DMS79 treated with DMSO at 0.1 percent for 48 hours (cell line): ENCODE results near the gene RNF135.
"Not testable (repeated sequence)": the region's sequence is repeated elsewhere in the genome, so short reads cannot be mapped to it uniquely, and the experiment has no call there.

Source experiments
- DNase-seq: peaks from one replicate; lab custom pipeline; 2025; lab: John Stamatoyannopoulos, UW

The RNF135 gene, protein sequence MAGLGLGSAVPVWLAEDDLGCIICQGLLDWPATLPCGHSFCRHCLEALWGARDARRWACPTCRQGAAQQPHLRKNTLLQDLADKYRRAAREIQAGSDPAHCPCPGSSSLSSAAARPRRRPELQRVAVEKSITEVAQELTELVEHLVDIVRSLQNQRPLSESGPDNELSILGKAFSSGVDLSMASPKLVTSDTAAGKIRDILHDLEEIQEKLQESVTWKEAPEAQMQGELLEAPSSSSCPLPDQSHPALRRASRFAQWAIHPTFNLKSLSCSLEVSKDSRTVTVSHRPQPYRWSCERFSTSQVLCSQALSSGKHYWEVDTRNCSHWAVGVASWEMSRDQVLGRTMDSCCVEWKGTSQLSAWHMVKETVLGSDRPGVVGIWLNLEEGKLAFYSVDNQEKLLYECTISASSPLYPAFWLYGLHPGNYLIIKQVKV

DNA sequence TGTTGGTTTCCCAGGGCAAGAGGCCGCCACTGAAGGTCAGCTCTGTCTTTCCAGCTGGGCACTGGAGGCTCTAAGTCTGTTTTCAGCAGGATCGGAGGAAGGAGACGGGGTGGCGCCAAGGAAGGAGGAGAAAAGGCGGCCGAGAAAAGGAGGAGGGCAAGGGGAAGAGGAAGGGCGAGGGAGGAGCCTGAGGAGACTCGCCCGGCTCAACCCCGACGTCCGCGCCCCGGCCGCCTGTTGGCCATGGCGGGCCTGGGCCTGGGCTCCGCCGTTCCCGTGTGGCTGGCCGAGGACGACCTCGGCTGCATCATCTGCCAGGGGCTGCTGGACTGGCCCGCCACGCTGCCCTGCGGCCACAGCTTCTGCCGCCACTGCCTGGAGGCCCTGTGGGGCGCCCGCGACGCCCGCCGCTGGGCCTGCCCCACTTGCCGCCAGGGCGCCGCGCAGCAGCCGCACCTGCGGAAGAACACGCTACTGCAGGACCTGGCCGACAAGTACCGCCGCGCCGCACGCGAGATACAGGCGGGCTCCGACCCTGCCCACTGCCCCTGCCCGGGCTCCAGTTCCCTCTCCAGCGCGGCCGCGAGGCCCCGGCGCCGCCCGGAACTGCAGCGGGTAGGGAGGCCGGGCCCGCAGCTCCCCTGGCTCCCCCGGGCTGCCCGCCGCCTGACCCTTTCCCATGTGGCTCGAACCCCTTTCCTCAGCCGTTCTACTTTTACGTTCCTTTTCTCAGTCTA is at the start of gene RNF135:
TSS of gene RNF135 (plus strand) at position 209 of the 737 bp plus-strand sequence. CDS start at position 244, 35 bp downstream.
- peak; percentile 87 for DNase-seq

DNA sequence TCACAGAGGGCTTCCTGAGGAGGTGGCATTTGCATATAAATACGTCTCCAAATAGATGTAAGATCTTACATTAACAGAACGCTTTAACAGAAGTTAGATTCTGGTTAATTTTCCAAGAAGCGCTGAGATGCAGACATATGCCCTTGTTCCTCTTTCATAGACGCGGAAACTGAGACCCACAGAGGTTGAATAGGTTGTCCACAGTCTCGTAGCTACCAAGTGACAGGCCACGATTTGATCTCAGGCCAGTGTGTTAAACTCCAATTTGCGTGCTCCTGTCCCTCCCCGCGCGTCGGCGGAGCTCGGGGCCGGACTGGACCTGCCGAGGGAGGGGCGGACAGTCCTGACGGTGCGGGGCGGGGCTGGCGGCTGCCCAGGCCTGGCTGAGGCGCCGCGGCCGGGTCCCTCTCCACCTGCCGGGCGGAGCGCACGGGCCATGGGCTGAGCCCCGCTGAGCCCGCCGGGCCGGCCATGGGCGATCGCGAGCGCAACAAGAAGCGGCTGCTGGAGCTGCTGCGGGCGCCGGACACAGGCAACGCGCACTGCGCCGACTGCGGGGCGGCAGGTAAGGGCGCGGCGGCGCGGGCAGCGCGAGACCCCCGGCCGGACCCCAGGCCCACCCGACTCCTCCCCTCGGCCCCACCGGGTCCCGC is 49.2 kb upstream of the RNF135 start, which contains the start of gene ADAP2:
TSS of gene ADAP2 (plus strand) at position 402 of the 653 bp plus-strand sequence. CDS start at position 472, 70 bp downstream.
- DNase-seq, result no peak

DNA sequence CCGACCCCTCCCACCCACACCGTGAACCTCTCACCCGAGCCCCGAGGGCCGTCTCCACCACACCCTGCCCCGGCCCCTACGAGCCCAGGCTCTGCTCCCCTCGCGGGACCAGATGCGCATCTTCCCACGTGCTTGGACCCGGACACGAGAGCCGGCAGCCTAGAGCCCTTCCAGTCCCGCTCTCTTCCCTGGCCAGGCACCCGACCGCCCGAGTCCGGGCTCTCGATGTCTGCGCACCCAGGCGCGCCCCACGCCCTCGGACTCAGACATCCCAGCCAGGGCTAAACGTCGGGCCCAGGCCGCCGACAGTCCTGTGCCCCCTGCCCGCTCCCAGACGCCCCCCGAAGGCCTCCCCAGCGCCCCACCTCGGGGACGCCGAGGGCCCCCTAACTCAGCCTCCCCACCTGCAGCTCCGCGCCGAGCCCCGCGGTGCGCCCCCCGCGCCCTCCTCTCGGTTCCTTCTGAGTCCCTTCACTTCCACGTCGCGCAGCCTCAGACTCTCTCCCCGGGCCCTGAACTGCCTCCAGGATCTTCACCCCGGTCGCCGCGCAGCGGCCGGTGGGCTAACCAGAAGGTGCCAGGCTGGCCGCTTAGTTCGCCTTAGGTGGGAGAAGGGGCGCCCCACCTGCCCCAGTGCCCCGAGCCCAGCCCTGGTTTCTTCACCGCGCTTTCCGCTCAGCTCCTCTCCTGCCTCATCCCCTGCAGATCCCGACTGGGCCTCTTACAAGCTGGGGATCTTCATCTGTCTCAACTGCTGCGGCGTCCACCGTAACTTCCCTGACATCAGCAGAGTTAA is 48.4 kb upstream of the RNF135 start:
- no peak for DNase-seq

GRCh38 chr17:30924341-30924740 is 46.5 kb upstream of the RNF135 start:
- DNase-seq, result no peak

DNA sequence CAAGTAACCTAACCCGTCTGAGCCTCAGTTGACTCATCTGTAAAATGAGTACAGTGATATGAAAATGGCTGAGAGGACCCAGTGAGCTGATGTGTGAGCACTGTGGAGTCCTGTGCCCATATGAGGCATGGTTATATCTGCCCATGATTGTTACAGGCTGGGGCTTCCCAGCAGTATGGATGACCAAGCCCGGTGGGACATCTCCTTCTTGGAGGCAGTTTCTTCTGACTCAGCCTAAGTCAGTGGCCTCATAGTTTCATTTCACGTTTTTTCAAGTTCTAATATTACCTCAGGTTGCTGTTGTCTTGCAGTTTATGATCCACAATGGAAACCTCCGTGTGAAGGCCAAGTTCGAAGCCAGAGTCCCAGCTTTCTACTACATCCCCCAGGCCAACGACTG is 44.3 kb upstream of the RNF135 start:
- DNase-seq, result no peak

GRCh38 chr17:30927756-30928155 is 43.1 kb upstream of the RNF135 start:
- no peak for DNase-seq

- DNase-seq, result no peak
Observed at GRCh38 chr17:30928584-30928983, 42.3 kb upstream of the RNF135 start.

GRCh38 chr17:30929081-30929633 is 41.7 kb upstream of the RNF135 start:
- no peak for DNase-seq

GRCh38 chr17:30929861-30930260 is 41.0 kb upstream of the RNF135 start:
- not testable (repeated sequence) for DNase-seq

- DNase-seq, result no peak
Observed at GRCh38 chr17:30930495-30930894, 40.3 kb upstream of the RNF135 start.

DNA sequence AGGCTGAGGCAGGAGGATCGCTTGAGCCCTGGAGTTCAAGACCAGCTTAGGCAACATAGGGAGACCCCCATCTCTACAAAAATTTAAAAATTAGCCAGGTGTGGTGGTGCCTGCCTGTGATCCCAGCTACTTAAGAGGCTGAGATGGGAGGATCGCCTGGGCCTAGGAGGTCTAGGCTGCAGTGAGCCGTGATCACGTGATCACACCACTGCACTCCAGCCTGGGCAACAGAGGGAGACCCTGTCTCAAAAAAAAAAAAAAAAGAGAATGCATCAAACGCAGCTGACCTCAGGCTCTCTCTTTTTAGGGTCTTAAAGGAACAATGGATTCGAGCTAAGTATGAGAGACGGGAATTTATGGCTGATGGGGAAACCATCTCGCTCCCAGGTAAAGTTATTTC is 39.3 kb upstream of the RNF135 start:
- DNase-seq, result not testable (repeated sequence)

DNA sequence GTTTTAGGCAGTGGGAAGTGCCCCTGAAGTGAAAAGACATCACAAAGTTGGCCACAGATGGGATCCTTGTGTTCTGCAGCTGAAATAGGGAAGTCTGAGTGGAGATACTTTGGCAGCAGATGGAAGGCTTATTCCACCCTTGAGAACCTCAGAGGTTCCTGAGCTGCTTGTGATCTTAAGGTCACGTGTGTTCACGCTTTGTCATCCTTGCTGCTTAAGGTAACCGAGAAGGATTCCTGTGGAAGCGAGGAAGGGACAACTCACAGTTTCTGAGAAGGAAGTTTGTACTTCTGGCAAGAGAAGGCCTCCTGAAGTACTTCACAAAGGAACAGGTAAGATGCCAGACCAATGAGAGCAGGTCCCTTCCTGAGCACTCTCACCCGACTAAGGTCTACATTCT is 36.9 kb upstream of the RNF135 start:
- no peak for DNase-seq

DNA sequence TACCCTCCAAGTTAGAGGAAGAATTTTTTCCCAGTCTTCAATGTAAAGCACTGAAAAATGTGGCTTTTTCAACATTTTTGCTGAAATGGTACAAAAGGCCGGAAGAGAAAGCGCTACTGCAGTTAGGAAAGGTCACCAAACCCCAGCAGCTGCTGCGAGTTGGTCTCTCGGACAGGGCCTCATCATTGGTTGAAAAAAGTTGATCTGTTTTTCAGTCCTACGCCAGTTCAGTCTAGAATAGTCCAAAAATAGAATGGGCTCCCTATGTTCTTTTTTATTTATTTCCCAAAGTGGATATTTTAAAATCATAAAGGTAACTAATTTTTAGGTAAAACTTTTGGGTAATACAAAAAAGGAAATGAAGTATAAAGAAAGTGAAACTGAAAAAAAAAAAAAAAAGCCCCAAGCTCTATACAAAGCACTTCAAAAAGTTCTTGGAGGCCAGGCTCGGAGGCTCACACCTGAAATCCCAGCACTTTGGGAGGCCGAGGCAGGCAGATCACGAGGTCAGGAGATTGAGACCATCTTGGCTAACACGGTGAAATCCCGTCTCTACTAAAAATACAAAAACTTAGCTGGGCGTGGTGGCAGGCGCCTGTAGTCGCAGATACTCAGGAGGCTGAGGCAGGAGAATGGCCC is 31.7 kb upstream of the RNF135 start:
- no peak for DNase-seq

- no peak for DNase-seq
Observed at GRCh38 chr17:30942308-30943079, 28.3 kb upstream of the RNF135 start.

GRCh38 chr17:30947796-30948195 is 23.0 kb upstream of the RNF135 start:
- DNase-seq, result no peak

GRCh38 chr17:30950189-30950588 is 20.6 kb upstream of the RNF135 start:
- DNase-seq, result no peak

DNA sequence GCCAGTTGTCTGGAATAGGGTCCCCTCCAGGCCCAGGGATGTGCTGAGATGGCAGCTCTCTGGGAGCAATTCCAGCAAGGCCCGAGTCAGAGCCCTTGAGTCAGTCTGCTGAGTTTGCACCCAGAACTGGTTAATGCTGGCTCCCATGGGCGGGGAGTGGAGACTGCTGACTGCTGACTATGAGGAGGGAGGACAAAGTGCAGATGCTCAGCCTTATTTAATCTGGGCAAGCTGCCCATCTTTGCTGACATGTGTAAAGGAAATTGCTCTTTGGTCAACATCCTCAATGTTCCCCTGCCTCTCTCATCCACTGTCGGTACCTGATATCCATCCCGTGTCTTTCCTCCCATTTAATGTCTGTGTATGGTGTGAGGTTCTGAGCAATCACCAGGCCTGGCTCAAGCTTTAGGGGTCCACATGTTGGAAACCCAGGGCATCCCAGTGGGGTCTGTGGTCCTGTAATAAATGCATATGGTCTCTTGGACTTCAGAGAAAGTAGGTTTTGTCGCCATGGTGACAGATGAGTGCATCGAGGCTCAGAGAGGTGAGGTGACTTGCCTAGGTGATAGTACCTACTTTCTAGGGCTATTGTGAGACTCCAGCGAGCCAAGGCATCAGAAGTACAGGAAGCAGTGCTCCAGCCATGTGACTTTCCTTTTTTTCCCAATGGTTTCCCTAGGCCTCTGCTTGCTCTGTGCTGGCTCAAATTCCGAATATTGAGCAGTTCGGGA is 20.0 kb upstream of the RNF135 start:
- peak; percentile 19 for DNase-seq

GRCh38 chr17:30952638-30953393 is 18.0 kb upstream of the RNF135 start:
- DNase-seq, result no peak
